ENCODE measurements around the gene REEP5. TPM values are rescaled to one million over a fixed set of nuclear protein-coding genes. Genes with fewer than 3 reads are reported as not detected.
A peak's percentile ranks its signal among the peaks of the same experiment; 100 is the strongest.

The REEP5 gene
- total and polyA plus RNA-seq, 2 of the 8 experiments (the other 6 are each of a cell fraction or from before 2014, with no cell fraction given), result 58.3 to 94.3 TPM

- POLR2A ChIA-PET (ENCODE audit: partially characterized antibody), result interaction anchor here (1.7 kb wide), 1 partner anchor 11 kb away, joined by 5 read pairs; no protein-coding TSS in a partner anchor
- Histone ChIP-seq H2BK15ac (ENCODE audit: low read length) (no peak overlapping the region), H3K9me3 (ENCODE audit: insufficient read depth in 2 of 2, low read depth in 1 of 2, low read length in 1 of 2) (no peaks in the 10 kb centered on the region), H3K23ac (ENCODE audit: insufficient read length) (no peak overlapping the region), H2BK12ac (ENCODE audit: low read depth, low read length) (no peak overlapping the region), H3K79me1 (ENCODE audit: low read depth, low read length) (no peaks in the 10 kb centered on the region), H3K9ac (replicated peaks in 1 of 4; ENCODE audit: extremely low read depth in 1 of 4, low read depth in 3 of 4, low read length in 3 of 4) (no peak overlapping the region), H3K14ac (ENCODE audit: insufficient read length) (no peak overlapping the region), H2BK5ac (ENCODE audit: low read depth, low read length) (no peak overlapping the region), H2AFZ (ENCODE audit: low read length) (no peak overlapping the region), H3K27ac (ENCODE audit: low read depth, low read length) (no peak overlapping the region), H3K18ac (ENCODE audit: extremely low read depth, low read length) (no peak overlapping the region), H3K23me2 (ENCODE audit: low read depth, low read length) (0 out of 2 replicates have a peak, but pooled peaks cover 3% of the 10 kb centered on the region), H3K4me3 (ENCODE audit: extremely low read depth in 1 of 4, insufficient read depth in 2 of 4, low read depth in 3 of 4, low read length in 4 of 4) (no peak overlapping the region), H3K4me1 (replicated peaks in 1 of 4; ENCODE audit: control insufficient read depth in 3 of 4, insufficient read depth in 4 of 4, low read length in 3 of 4) (peaks cover 0 to 9% (median 5%) of the 10 kb centered on the region in 4 experiments; a peak in 5 of 7 replicates), H2BK20ac (ENCODE audit: low read length) (no peak overlapping the region), H4K5ac (ENCODE audit: insufficient read length, low read depth, low read length) (no peak overlapping the region), H2AK5ac (ENCODE audit: low read depth, low read length) (no peak overlapping the region), H3K36me3 (ENCODE audit: control insufficient read depth in 2 of 4, insufficient read depth in 4 of 4, low read length in 3 of 4) (peaks cover 6 to 68% (median 38%) of the 10 kb centered on the region in 4 experiments; a peak in 7 of 8 replicates), H3K27me3 (replicated peaks in 1 of 4; ENCODE audit: control insufficient read depth in 3 of 4, extremely low read depth in 1 of 4, insufficient read depth in 3 of 4, low read length in 3 of 4) (no peaks in the 10 kb centered on the region), H3K79me2 (ENCODE audit: control insufficient read depth in 1 of 2, insufficient read depth in 2 of 2, low read length in 2 of 2) (peaks cover 11 to 33% of the 10 kb centered on the region in 2 experiments; a peak in 3 of 4 replicates), H4K91ac (replicated peaks; ENCODE audit: insufficient read length, low read length) (no peak overlapping the region), H4K8ac (ENCODE audit: extremely low read depth, insufficient read depth, low read length) (no peak overlapping the region), H3K56ac (replicated peaks; ENCODE audit: insufficient read length, low read depth, low read length) (no peak overlapping the region), H3K4ac (replicated peaks; ENCODE audit: insufficient read length, low read depth, low read length) (no peak overlapping the region), H4K20me1 (replicated peaks in 1 of 2; ENCODE audit: control insufficient read depth in 1 of 2, insufficient read depth in 2 of 2, low read length in 2 of 2) (peaks cover 2 to 3% of the 10 kb centered on the region in 2 experiments), H2BK120ac (replicated peaks; ENCODE audit: low read depth, low read length) (no peak overlapping the region), H3K4me2 (ENCODE audit: insufficient read depth in 1 of 2, low read depth in 2 of 2, low read length in 2 of 2) (no peak overlapping the region)
- CTCF ChIA-PET (ENCODE audit: partially characterized antibody), result interaction anchor here (0.6 kb wide), 4 partner anchors 55 to 700 kb away, joined by 3 to 4 read pairs (median 3); no protein-coding TSS in a partner anchor
- WGBS, 2 experiments (ENCODE audit: extremely low coverage in 1 of 2, insufficient coverage in 1 of 2, insufficient read length in 1 of 2, insufficient replicate concordance in 2 of 2, low coverage in 1 of 2, low lambda C conversion rate in 2 of 2, missing lambda C conversion rate in 1 of 2), result 92% methylated on average over 3 of the region's 3 CpGs; no CpG with 5 or more reads in 1 of the 2 experiments
- no peak for FAIRE-seq
- no peak for TF ChIP-seq BCL11A (IDR thresholded peaks at IDR 0.05; ENCODE audit: low read depth in 2 of 2, low read length in 2 of 2)
- TF ChIP-seq CEBPB (IDR thresholded peaks at IDR 0.05; ENCODE audit: low read depth, low read length), result 0 out of 2 replicates have a peak, but pooled peaks have one; percentile 4
- DNase-seq (ENCODE audit: low read depth in 1 of 2, low spot score in 2 of 2), result no peak
Observed at GRCh38 chr5:112865128-112865527, 56.9 kb downstream of the REEP5 start.
